ENCODE measurements around the gene MAMDC4.
"Not testable (repeated sequence)": the region's sequence is repeated elsewhere in the genome, so short reads cannot be mapped to it uniquely, and the experiment has no call there.

The MAMDC4 gene

DNA sequence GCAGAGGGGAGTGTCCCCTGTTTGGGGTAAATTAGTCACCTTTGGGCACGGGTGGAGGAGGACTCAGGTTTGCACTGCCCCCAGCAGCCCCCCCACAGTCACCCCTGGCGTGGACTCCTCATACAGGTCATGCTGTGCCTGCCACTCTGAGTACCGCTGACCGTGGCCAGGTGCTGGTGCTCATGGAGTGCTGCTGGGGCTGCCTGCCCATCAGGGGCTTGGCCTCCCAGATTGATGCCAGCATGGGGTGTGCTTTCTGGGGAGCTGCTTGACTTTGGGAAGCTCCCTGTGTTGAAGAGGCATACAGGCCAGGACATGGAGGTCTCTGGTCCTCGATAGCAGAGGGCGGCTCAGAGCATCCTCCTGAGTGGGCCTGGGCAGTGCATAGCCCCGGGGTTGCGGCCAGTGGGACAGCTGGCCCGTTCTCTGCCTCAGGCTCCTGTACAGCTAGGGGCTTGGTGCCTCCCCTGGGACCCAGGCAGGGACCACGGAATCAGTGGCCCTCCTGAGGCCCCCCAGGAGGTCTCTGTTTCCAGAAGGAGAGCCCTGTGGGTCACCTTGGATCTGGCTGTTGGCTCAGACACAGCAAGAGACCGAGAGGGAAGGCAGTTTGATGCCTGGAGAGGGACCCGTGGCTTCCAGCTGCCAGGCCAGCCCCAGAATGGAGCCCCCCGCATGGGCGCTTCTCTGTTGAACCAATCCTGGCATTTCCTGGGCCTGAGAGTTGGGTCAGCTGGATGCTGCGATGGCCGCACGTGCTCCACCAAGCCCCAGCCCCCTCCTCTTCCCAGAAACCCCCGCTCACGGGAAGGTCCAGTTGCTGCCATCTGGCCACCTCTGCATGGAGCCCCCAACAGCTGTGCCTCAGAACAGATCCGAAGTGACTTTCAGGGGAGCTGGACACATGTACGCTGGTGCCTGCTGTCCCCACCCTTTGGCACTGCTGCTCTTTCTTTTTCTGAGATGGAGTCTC is 15.9 kb upstream of the MAMDC4 start:
- H3K36me3 ChIP-seq (ENCODE audit: insufficient read depth, low read length): peaks cover 8% of the 10 kb centered on the region
- no peak overlapping the region for H3K4me3 ChIP-seq (ENCODE audit: low read depth in 1 of 2, low read length in 2 of 2)
- H3K27me3 ChIP-seq (ENCODE audit: control insufficient read depth in 1 of 2, insufficient read depth in 2 of 2, low read length in 2 of 2): no peaks in the 10 kb centered on the region
- H3K27ac ChIP-seq (ENCODE audit: low read depth, low read length): no peak overlapping the region
- no peak overlapping the region for H3K9ac ChIP-seq (ENCODE audit: low read length)
- no peaks in the 10 kb centered on the region for H3K9me3 ChIP-seq (ENCODE audit: low read length)
- H3K4me1 ChIP-seq (ENCODE audit: insufficient read depth, low read length): no peaks in the 10 kb centered on the region

DNA sequence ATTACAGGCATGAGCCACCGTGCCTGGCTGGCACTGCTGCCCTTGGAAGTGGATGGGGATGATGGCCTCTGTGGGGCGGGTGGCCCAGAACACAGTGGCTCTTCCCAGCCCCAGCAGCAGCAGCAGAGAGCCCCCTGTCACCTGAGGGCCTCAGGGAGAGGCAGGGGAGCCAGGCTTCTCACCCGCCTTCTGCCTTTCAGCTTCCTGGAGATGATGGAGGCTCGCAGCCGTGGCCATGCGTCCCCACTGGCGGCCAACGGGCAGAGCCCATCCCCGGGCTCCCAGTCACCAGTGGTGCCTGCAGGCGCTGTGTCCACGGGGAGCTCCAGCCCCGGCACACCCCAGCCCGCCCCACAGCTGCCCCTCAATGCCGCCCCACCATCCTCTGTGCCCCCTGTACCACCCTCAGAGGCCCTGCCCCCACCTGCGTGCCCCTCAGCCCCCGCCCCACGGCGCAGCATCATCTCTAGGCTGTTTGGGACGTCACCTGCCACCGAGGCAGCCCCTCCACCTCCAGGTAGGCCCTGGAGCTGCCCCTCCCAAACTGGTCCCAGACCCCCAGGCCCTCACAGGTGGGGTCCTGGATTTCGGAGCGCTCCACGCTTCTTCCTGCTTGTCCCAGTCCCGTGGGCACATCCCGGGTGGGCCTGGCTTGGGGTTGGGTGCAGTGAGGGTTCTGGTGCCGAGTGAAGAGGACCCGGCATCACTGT is 14.8 kb upstream of the MAMDC4 start:
- H3K9ac ChIP-seq (ENCODE audit: low read length): no peak overlapping the region
- H3K36me3 ChIP-seq (ENCODE audit: insufficient read depth, low read length): peaks cover 4% of the 10 kb centered on the region
- no peak overlapping the region for H3K4me3 ChIP-seq (ENCODE audit: low read depth in 1 of 2, low read length in 2 of 2)
- H3K9me3 ChIP-seq (ENCODE audit: low read length): no peaks in the 10 kb centered on the region
- H3K4me1 ChIP-seq (ENCODE audit: insufficient read depth, low read length): peaks cover 8% of the 10 kb centered on the region
- H3K27ac ChIP-seq (ENCODE audit: low read depth, low read length): no peak overlapping the region
- H3K27me3 ChIP-seq (ENCODE audit: control insufficient read depth in 1 of 2, insufficient read depth in 2 of 2, low read length in 2 of 2): no peaks in the 10 kb centered on the region

DNA sequence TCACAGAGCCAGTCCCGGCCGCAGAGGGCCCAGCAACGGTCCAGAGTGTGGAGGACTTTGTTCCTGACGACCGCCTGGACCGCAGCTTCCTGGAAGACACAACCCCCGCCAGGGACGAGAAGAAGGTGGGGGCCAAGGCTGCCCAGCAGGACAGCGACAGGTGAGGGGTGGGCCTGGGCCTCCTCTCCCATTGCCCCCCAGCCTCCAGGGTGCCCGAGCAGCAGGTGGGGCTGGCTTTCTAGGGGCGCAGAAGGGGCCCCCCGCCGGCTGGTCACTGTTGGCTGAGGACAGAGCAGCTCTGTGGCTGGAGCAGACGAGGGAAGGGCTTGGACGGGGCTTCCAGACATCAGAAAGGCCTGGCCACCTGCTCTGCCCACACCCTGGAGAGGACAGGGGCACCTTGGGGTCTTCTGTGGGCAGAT is 14.3 kb upstream of the MAMDC4 start:
- H3K4me1 ChIP-seq (ENCODE audit: insufficient read depth, low read length): peaks cover 11% of the 10 kb centered on the region
- not testable (repeated sequence) for H3K4me3 ChIP-seq (ENCODE audit: low read depth in 1 of 2, low read length in 2 of 2); H3K9me3 ChIP-seq (ENCODE audit: low read length); H3K27ac ChIP-seq (ENCODE audit: low read depth, low read length); H3K9ac ChIP-seq (ENCODE audit: low read length); H3K36me3 ChIP-seq (ENCODE audit: insufficient read depth, low read length); H3K27me3 ChIP-seq (ENCODE audit: control insufficient read depth in 1 of 2, insufficient read depth in 2 of 2, low read length in 2 of 2)

DNA sequence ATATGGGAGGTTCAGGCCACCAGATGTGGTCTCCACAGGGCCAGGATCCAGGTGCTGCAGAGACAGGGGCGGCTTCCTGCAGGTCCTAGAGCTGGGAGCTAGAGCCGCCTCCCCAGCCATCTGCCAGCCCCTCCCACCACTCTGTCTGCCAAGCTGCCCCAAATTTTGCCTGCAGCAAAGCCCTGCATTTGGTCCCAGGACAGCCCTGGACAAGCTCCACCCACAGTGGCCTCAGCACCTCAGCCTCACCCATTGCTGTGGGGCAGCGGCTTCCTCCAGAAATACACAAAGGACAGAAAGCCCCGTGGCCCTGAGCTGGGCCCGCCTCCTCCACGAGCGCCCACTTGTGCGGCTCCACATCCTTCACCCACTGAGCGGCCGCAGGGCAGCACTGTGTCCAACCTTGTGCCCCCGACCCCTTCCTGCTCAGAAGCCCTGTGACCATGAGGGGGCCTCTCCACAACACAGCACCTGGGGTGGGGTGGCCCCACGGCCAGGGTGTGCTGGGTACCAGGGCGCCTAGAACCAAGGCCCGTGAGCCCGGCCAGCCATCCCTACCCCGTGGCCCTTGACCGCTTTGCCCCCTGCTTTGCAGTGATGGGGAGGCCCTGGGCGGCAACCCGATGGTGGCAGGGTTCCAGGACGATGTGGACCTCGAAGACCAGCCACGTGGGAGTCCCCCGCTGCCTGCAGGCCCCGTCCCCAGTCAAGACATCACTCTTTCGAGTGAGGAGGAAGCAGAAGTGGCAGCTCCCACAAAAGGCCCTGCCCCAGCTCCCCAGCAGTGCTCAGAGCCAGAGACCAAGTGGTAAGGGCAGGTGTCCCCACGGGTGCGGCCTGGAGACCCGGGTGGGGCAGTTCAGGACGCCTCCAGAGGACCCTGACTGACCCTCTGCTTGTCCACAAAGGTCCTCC is 13.6 kb upstream of the MAMDC4 start:
- no peaks in the 10 kb centered on the region for H3K9me3 ChIP-seq (ENCODE audit: low read length)
- H3K9ac ChIP-seq (ENCODE audit: low read length): no peak overlapping the region

DNA sequence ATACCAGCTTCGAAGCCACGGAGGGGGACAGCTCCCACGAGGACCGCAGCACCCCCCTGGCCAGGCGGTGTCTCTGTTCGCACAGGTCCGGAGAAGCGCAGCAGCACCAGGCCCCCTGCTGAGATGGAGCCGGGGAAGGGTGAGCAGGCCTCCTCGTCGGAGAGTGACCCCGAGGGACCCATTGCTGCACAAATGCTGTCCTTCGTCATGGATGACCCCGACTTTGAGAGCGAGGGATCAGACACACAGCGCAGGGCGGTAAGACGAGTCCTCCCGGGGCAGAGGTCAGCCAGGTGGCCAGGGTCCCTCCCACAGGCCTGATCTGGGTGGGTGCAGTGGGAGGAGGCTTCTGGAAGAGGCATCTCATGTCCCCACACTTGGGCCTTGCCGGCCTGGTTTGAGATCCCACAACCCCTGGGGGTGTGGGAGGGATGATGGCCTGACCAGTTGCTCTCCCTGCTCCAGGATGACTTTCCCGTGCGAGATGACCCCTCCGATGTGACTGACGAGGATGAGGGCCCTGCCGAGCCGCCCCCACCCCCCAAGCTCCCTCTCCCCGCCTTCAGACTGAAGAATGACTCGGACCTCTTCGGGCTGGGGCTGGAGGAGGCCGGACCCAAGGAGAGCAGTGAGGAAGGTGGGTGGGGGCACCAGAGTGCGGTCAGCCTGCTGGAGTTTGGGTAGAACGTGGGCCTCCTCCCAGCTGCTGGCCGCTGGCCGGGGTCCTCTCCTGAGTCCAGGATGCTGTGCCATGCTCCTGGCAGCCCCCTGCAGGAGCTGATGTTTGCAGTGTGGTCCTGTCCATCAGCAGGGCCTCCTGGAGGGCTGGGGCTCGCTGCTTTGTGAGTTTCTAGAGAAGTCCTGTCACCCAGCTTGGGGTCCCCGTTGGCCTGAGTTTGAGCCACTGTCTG is 12.7 kb upstream of the MAMDC4 start:
- H3K36me3 ChIP-seq (ENCODE audit: insufficient read depth, low read length): no peaks in the 10 kb centered on the region
- H3K27ac ChIP-seq (ENCODE audit: low read depth, low read length): no peak overlapping the region
- H3K4me1 ChIP-seq (ENCODE audit: insufficient read depth, low read length): peaks cover 16% of the 10 kb centered on the region
- H3K9ac ChIP-seq (ENCODE audit: low read length): no peak overlapping the region
- no peaks in the 10 kb centered on the region for H3K9me3 ChIP-seq (ENCODE audit: low read length)
- no peak overlapping the region for H3K4me3 ChIP-seq (ENCODE audit: low read depth in 1 of 2, low read length in 2 of 2)
- H3K27me3 ChIP-seq (ENCODE audit: control insufficient read depth in 1 of 2, insufficient read depth in 2 of 2, low read length in 2 of 2): peaks cover 0 to 6% of the 10 kb centered on the region in 2 donors

More for the DNA sequence above, 13.6 kb upstream of the MAMDC4 start:
- no peaks in the 10 kb centered on the region for H3K27me3 ChIP-seq (ENCODE audit: control insufficient read depth in 1 of 2, insufficient read depth in 2 of 2, low read length in 2 of 2)
- peaks cover 16% of the 10 kb centered on the region for H3K4me1 ChIP-seq (ENCODE audit: insufficient read depth, low read length)
- no peak overlapping the region for H3K4me3 ChIP-seq (ENCODE audit: low read depth in 1 of 2, low read length in 2 of 2)
- H3K36me3 ChIP-seq (ENCODE audit: insufficient read depth, low read length): no peaks in the 10 kb centered on the region
- no peak overlapping the region for H3K27ac ChIP-seq (ENCODE audit: low read depth, low read length)

DNA sequence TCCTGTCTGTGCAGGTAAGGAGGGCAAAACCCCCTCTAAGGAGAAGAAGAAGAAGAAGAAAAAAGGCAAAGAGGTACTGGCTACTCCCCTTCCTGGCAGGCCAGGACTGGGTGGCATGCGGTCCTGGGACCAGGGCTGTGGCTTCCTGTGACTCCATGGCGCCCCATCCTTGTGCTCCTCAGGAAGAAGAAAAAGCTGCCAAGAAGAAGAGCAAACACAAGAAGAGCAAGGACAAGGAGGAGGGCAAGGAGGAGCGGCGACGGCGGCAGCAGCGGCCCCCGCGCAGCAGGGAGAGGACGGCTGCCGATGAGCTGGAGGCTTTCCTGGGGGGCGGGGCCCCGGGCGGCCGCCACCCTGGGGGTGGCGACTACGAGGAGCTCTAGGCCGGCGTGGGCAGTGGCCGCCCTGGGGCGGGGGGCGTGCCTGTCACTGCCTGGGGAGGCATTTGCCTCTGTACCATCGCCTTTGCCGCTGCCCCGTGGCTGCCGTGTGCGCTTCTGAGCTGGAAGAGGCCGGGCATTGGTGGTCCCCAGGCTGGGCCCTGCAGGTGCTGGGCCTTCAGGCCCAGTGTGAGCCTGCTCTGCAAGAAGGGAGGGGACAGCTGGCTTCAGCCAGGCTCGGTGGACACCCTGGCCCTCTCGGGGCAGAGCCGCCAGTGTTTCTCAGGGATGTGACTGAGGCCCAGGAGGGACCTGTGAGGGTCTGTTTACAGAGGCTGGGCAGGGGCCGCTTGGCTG is 11.8 kb upstream of the MAMDC4 start:
- no peaks in the 10 kb centered on the region for H3K36me3 ChIP-seq (ENCODE audit: insufficient read depth, low read length)
- H3K4me1 ChIP-seq (ENCODE audit: insufficient read depth, low read length): peaks cover 16% of the 10 kb centered on the region
- H3K9ac ChIP-seq (ENCODE audit: low read length): no peak overlapping the region
- no peak overlapping the region for H3K27ac ChIP-seq (ENCODE audit: low read depth, low read length)
- no peak overlapping the region for H3K4me3 ChIP-seq (ENCODE audit: low read depth in 1 of 2, low read length in 2 of 2)
- no peaks in the 10 kb centered on the region for H3K9me3 ChIP-seq (ENCODE audit: low read length)
- H3K27me3 ChIP-seq (ENCODE audit: control insufficient read depth in 1 of 2, insufficient read depth in 2 of 2, low read length in 2 of 2): peaks cover 0 to 11% of the 10 kb centered on the region in 2 donors

DNA sequence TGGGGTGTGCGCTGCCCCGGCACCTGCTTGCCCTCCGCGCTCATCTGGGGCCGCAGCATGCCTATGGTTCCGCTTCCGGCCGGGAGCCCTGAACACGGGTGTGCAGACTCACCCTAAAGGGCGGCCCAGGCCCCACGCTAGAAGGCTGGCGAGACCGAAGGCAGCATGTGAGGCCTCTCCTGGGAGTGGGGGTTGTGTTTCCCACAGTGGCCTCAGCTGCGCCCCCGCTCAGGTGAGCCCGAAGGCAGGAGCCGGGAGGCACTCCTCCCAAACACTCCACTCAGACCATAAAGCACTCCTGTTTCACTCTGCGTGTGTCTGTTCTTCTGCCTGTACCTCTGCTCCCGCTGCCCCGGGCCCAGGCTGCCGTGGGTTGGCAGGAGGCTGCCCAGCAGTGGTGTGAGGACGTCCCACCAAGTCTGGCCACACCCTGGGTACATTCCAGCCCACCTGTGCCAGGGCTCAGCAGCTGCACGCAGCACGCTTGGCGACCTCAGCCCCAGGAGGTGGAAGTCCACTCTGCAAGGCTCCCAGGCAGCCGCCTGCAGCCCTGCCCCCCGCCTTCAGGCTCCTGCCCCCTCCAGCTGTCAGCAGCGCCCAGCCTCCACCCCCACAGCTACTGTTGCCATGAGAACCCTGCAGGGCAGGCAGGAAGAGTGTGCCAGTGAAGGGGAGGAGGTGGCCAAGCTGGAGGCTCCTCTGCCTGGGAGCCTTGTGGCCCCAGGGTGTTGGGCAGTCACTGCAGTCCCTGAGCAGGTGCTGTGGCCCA is 11.1 kb upstream of the MAMDC4 start:
- Histone ChIP-seq H3K4me1 (ENCODE audit: insufficient read depth, low read length) (peaks cover 16% of the 10 kb centered on the region), H3K27ac (ENCODE audit: low read depth, low read length) (no peak overlapping the region), H3K4me3 (ENCODE audit: low read depth in 1 of 2, low read length in 2 of 2) (no peak overlapping the region)

DNA sequence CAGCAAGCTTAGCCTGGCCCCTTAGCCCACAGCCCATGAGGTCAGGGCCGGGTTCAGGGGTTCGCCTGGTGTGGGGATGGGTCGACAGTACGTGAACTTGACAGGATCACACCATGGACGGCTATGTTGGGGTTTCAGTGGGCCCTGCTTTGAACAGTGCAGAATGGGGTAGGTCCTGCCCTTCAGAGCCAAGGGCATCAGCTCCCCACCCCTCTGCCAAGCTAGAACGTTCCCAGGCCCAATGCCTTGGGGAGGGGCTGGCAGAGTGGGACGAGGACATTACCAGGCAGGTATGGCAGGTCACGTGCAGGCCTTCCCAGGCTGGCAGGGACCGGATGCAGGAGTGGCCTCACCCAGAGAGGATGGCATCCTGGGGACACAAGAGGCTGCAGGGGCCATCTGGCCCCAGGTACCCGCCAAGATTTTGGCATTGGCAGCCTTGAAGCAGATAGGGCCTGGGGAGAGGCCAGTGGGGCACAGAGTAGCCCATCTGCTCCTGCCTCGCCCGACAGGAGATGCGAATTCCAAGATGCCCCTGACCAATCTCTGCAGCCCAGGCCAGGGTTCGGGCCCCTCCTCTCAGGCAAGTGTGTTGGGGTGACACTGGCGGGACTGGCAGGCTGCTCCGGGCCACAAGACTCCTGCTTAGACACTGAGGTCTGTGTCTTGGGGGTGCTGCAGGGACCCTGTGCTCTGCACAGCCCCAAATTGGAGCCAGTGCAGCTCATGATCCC is 10.3 kb upstream of the MAMDC4 start:
- not testable (repeated sequence) for H3K9me3 ChIP-seq (ENCODE audit: low read length); H3K36me3 ChIP-seq (ENCODE audit: insufficient read depth, low read length); H3K4me3 ChIP-seq (ENCODE audit: low read depth in 1 of 2, low read length in 2 of 2); H3K9ac ChIP-seq (ENCODE audit: low read length); H3K27ac ChIP-seq (ENCODE audit: low read depth, low read length)
- peaks cover 16% of the 10 kb centered on the region for H3K4me1 ChIP-seq (ENCODE audit: insufficient read depth, low read length)
- H3K27me3 ChIP-seq (ENCODE audit: control insufficient read depth in 1 of 2, insufficient read depth in 2 of 2, low read length in 2 of 2): peaks cover 0 to 24% of the 10 kb centered on the region in 2 donors

More for the DNA sequence above, 11.1 kb upstream of the MAMDC4 start:
- Histone ChIP-seq H3K9me3 (ENCODE audit: low read length) (no peaks in the 10 kb centered on the region), H3K27me3 (ENCODE audit: control insufficient read depth in 1 of 2, insufficient read depth in 2 of 2, low read length in 2 of 2) (peaks cover 0 to 18% of the 10 kb centered on the region in 2 donors), H3K36me3 (ENCODE audit: insufficient read depth, low read length) (no peaks in the 10 kb centered on the region), H3K9ac (ENCODE audit: low read length) (no peak overlapping the region)

DNA sequence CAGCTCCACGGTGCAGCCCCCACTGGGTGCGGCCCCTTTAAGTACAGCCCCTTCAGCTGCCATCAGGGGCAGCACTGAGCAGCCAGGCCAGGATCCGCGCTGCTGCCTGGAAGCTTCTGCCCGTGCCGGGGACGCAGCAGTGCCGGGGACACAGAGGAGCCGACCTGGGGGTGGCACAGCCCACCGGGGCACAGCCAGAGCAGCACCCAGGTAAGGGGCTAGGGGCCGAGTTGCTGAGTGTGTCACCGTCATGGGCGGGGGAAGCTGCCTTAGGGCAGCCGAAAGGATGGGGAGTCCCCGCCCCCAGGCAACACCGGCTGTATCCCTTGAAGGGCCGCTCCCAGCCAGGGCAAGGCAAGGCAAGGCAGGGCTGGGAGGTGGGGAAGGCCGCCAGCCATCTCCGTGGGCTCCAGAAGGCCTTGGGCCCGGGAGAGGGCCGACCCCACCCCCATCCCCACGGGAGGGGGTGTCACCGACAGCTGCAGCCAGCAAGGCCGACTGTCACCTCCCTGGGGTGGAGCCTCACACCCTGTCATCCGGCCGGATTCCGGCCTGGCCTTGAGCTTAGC is 9.7 kb upstream of the MAMDC4 start, which contains the start of gene AJM1:
Gene AJM1 (plus strand): TSS at position 99 of the 569 bp plus-strand sequence. CDS start 1,937 bp downstream, outside the sequence.
- H3K9me3 ChIP-seq (ENCODE audit: low read length); H3K27ac ChIP-seq (ENCODE audit: low read depth, low read length); H3K9ac ChIP-seq (ENCODE audit: low read length); H3K36me3 ChIP-seq (ENCODE audit: insufficient read depth, low read length): not testable (repeated sequence)
- peaks cover 0 to 29% of the 10 kb centered on the region in 2 donors for H3K27me3 ChIP-seq (ENCODE audit: control insufficient read depth in 1 of 2, insufficient read depth in 2 of 2, low read length in 2 of 2)
- H3K4me3 ChIP-seq (ENCODE audit: low read depth in 1 of 2, low read length in 2 of 2): peak within 1 kb of the TSS in 1 of 2 donors; percentile 7
- H3K4me1 ChIP-seq (ENCODE audit: insufficient read depth, low read length): peaks cover 17% of the 10 kb centered on the region

Measured in muscle layer of colon (tissue), 2 donors.